ENCODE data around the gene FSTL5.
"Not testable (repeated sequence)": the region's sequence is repeated elsewhere in the genome, so short reads cannot be mapped to it uniquely, and the experiment has no call there.

FSTL5 gene

DNA sequence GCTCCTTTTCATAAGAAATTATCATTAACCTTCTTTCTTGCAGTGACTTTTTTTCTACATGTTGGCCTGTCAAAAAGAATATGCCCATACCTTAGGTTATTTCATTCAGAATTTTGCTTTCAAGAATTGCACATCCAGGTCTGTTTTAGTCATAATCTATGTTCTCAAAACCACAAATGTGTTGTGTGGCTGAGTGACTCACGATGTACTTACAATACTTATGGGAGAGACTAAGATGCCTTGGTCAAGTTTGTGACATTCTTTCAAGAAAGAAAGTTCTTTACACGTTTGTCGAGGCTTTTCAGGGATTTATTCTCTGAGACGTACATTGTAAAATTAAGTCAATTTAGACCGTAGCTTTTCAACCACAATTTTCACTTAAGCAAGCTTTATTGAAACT, 396.7 kb downstream of the FSTL5 start:
- H3K9me3 ChIP-seq (ENCODE audit: insufficient read depth, low read length), result no peaks in the 10 kb centered on the region
- no peaks in the 10 kb centered on the region for H3K4me1 ChIP-seq (ENCODE audit: insufficient read depth, insufficient read length)
- H3K36me3 ChIP-seq (ENCODE audit: insufficient read depth, insufficient read length, low read length), result no peaks in the 10 kb centered on the region
- no peak overlapping the region for H3K9ac ChIP-seq (ENCODE audit: insufficient read length, low read depth)
- H3K27me3 ChIP-seq (ENCODE audit: insufficient read depth, insufficient read length), result no peaks in the 10 kb centered on the region
- H3K4me3 ChIP-seq (ENCODE audit: insufficient read length, low read depth), result no peak overlapping the region
- no peak for DNase-seq (ENCODE audit: low read depth, low spot score)
- no peak for TF ChIP-seq SUZ12 (IDR thresholded peaks at IDR 0.05; ENCODE audit: extremely low read depth, insufficient read depth, insufficient read length)
- TF ChIP-seq ZNF274 (IDR thresholded peaks at IDR 0.05; ENCODE audit: low read depth, low read length), result no peak
- no peak for TF ChIP-seq YY1 (IDR thresholded peaks at IDR 0.05; ENCODE audit: insufficient read depth, insufficient read length)

DNA sequence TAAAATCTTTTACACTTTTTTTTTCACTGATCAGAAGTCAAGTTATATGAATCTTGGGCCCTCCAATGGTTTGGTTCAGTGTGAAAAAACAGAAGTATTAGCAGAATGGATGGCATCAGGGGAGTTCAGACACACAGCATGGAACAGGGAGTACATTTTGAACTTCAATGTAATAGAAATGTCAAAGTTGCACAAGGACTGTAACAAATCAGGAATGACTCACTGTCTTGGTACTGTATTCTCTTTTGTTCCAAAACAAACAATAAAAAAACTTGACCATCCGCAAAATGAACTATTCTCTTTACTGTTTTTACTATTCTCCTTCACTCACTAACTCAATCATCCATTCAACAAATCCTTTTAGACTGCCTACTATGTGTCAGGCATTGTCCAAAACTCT, 401.0 kb downstream of the FSTL5 start:
- TF ChIP-seq ZNF274 (IDR thresholded peaks at IDR 0.05; ENCODE audit: low read depth, low read length), result no peak
- no peak for TF ChIP-seq SUZ12 (IDR thresholded peaks at IDR 0.05; ENCODE audit: extremely low read depth, insufficient read depth, insufficient read length)
- TF ChIP-seq YY1 (IDR thresholded peaks at IDR 0.05; ENCODE audit: insufficient read depth, insufficient read length), result no peak
- Histone ChIP-seq H3K27me3 (ENCODE audit: insufficient read depth, insufficient read length) (no peaks in the 10 kb centered on the region), H3K9ac (ENCODE audit: insufficient read length, low read depth) (no peak overlapping the region), H3K4me1 (ENCODE audit: insufficient read depth, insufficient read length) (no peaks in the 10 kb centered on the region), H3K36me3 (ENCODE audit: insufficient read depth, insufficient read length, low read length) (no peaks in the 10 kb centered on the region), H3K9me3 (ENCODE audit: insufficient read depth, low read length) (no peaks in the 10 kb centered on the region), H3K4me3 (ENCODE audit: insufficient read length, low read depth) (no peak overlapping the region)
- no peak for DNase-seq (ENCODE audit: low read depth, low spot score)

DNA sequence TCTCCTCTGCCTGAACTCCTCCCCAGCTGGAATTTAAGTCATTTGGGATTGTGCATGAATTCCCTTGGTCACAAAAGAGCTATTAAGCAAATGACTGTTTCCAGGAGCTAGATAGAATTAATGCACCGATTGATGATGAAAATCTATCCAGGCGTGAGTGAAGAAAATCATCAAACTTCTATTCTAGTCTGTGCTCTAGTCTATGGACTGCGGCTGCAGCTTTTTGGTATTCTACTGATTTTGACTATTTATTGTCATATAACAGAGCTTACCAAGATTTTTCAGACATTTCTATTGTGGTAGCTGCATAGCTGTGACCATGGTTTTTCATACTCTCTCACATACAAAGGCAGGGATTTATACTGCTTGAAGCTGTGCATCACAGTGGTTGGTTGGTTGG, 403.8 kb downstream of the FSTL5 start:
- Histone ChIP-seq H3K27me3 (ENCODE audit: insufficient read depth, insufficient read length) (no peaks in the 10 kb centered on the region), H3K36me3 (ENCODE audit: insufficient read depth, insufficient read length, low read length) (no peaks in the 10 kb centered on the region), H3K4me3 (ENCODE audit: insufficient read length, low read depth) (no peak overlapping the region), H3K4me1 (ENCODE audit: insufficient read depth, insufficient read length) (no peaks in the 10 kb centered on the region), H3K9ac (ENCODE audit: insufficient read length, low read depth) (no peak overlapping the region), H3K9me3 (ENCODE audit: insufficient read depth, low read length) (no peaks in the 10 kb centered on the region)
- DNase-seq (ENCODE audit: low read depth, low spot score), result no peak
- no peak for TF ChIP-seq ZNF274 (IDR thresholded peaks at IDR 0.05; ENCODE audit: low read depth, low read length)
- TF ChIP-seq YY1 (IDR thresholded peaks at IDR 0.05; ENCODE audit: insufficient read depth, insufficient read length), result no peak
- no peak for TF ChIP-seq SUZ12 (IDR thresholded peaks at IDR 0.05; ENCODE audit: extremely low read depth, insufficient read depth, insufficient read length)

DNA sequence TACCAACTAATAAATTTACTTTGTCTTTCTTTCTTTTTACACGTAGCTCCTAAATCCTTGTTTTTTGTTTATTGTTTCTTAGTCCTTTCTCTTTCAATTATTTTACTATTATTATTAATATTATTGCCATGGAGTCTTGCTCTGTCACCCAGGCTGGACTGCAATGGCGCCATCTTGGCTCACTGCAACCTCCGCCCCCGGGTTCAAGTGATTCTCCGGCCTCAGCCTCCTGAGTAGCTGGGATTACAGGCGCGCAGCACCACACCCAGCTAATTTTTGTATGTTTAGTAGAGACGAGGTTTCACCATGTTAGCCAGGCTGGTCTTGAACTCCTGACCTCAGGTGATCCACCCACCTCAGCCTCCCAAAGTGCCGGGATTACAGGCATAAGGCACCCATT, 405.4 kb downstream of the FSTL5 start:
- H3K4me3 ChIP-seq (ENCODE audit: insufficient read length, low read depth); H3K9me3 ChIP-seq (ENCODE audit: insufficient read depth, low read length); H3K36me3 ChIP-seq (ENCODE audit: insufficient read depth, insufficient read length, low read length); DNase-seq (ENCODE audit: low read depth, low spot score); H3K27me3 ChIP-seq (ENCODE audit: insufficient read depth, insufficient read length); H3K4me1 ChIP-seq (ENCODE audit: insufficient read depth, insufficient read length); H3K9ac ChIP-seq (ENCODE audit: insufficient read length, low read depth): not testable (repeated sequence)

DNA sequence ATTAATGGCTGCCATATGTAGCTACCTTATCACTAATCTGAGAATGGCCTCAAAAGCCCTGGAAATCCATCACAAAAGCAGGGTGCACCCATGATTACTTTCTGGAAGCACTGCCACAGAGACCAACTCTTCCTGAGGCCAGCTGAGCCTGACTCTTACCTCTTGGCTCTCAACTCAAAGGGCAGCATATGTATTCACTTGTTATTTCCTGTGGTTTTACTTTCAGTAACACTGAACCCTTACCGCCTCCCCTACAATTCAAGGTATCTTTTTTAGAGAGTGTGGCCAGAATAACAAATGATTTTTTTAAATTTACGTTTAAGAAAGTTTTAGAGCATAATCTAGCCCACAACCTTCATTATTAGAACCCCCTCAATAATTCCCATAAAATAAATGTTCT, 434.9 kb downstream of the FSTL5 start:
- Histone ChIP-seq H3K36me3 (ENCODE audit: insufficient read depth, insufficient read length, low read length) (no peaks in the 10 kb centered on the region), H3K4me1 (ENCODE audit: insufficient read depth, insufficient read length) (no peaks in the 10 kb centered on the region), H3K27me3 (ENCODE audit: insufficient read depth, insufficient read length) (no peaks in the 10 kb centered on the region), H3K9ac (ENCODE audit: insufficient read length, low read depth) (no peak overlapping the region), H3K9me3 (ENCODE audit: insufficient read depth, low read length) (no peaks in the 10 kb centered on the region), H3K4me3 (ENCODE audit: insufficient read length, low read depth) (no peak overlapping the region)
- no peak for DNase-seq (ENCODE audit: low read depth, low spot score)
- TF ChIP-seq YY1 (IDR thresholded peaks at IDR 0.05; ENCODE audit: insufficient read depth, insufficient read length) (no peak), SUZ12 (IDR thresholded peaks at IDR 0.05; ENCODE audit: extremely low read depth, insufficient read depth, insufficient read length) (no peak), ZNF274 (IDR thresholded peaks at IDR 0.05; ENCODE audit: low read depth, low read length) (no peak)

DNA sequence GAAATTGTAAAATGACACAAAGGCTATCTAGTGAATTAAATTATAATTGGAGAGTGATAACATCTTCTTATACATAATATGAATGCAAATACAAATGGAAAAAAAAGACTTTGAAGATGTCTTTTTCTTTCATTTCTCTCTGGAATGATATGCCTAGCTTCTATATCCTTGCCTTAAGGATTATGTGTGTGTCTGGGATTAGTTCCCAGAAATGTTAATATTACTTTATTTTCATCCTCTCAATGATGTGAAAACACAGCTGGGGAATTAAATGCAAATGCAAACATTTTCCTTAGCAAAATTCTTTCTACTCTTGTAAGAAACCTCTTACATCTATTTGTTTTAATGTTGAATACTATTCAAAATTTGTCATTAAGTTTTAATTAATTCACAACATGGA, 441.9 kb downstream of the FSTL5 start:
- TF ChIP-seq SUZ12 (IDR thresholded peaks at IDR 0.05; ENCODE audit: extremely low read depth, insufficient read depth, insufficient read length) (no peak), ZNF274 (IDR thresholded peaks at IDR 0.05; ENCODE audit: low read depth, low read length) (no peak), YY1 (IDR thresholded peaks at IDR 0.05; ENCODE audit: insufficient read depth, insufficient read length) (no peak)
- H3K36me3 ChIP-seq (ENCODE audit: insufficient read depth, insufficient read length, low read length), result no peaks in the 10 kb centered on the region
- H3K4me1 ChIP-seq (ENCODE audit: insufficient read depth, insufficient read length), result no peaks in the 10 kb centered on the region
- no peaks in the 10 kb centered on the region for H3K27me3 ChIP-seq (ENCODE audit: insufficient read depth, insufficient read length)
- H3K4me3 ChIP-seq (ENCODE audit: insufficient read length, low read depth), result no peak overlapping the region
- no peaks in the 10 kb centered on the region for H3K9me3 ChIP-seq (ENCODE audit: insufficient read depth, low read length)
- no peak overlapping the region for H3K9ac ChIP-seq (ENCODE audit: insufficient read length, low read depth)
- no peak for DNase-seq (ENCODE audit: low read depth, low spot score)

DNA sequence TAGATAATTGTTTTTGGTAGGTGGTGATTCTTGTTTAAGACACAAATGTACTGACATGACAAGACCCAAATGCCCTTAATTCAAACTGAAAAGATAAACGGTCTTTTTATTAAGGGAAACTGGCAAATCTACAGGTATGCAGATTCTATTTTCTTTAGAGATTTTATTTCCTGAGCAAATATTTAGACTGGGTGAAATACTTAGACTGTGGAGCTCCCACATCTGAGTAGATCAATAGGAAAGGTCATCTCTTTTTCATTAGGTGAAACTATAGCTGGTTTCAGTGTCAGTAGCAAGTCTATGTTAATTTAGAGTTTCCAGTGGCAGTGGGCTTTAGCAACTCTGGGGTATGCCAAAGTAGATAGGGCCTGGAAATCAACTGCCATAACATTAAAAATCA, 446.7 kb downstream of the FSTL5 start:
- no peak overlapping the region for H3K9ac ChIP-seq (ENCODE audit: insufficient read length, low read depth)
- H3K36me3 ChIP-seq (ENCODE audit: insufficient read depth, insufficient read length, low read length), result no peaks in the 10 kb centered on the region
- no peak overlapping the region for H3K4me3 ChIP-seq (ENCODE audit: insufficient read length, low read depth)
- TF ChIP-seq YY1 (IDR thresholded peaks at IDR 0.05; ENCODE audit: insufficient read depth, insufficient read length) (no peak), SUZ12 (IDR thresholded peaks at IDR 0.05; ENCODE audit: extremely low read depth, insufficient read depth, insufficient read length) (no peak), ZNF274 (IDR thresholded peaks at IDR 0.05; ENCODE audit: low read depth, low read length) (no peak)
- H3K9me3 ChIP-seq (ENCODE audit: insufficient read depth, low read length), result no peaks in the 10 kb centered on the region
- H3K27me3 ChIP-seq (ENCODE audit: insufficient read depth, insufficient read length), result no peaks in the 10 kb centered on the region
- H3K4me1 ChIP-seq (ENCODE audit: insufficient read depth, insufficient read length), result no peaks in the 10 kb centered on the region
- no peak for DNase-seq (ENCODE audit: low read depth, low spot score)

DNA sequence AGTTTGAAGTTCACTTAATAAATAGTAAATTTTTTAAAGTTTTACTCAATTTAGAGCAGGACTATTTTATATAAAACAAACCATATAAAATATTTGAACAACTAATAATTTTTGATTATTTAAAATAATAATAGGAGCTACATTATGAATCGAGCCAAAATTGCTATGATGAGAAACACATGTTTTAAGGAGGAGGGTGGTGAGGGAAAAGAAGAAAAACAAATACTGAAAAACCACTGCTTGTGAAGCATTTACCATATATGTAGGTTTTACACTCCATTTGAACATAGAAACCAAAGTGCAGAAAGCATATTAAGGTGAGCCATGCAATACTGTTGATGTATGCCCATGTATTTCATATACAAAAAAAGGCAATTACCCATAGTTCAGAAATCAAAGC, 448.9 kb downstream of the FSTL5 start:
- no peaks in the 10 kb centered on the region for H3K9me3 ChIP-seq (ENCODE audit: insufficient read depth, low read length)
- no peaks in the 10 kb centered on the region for H3K4me1 ChIP-seq (ENCODE audit: insufficient read depth, insufficient read length)
- H3K4me3 ChIP-seq (ENCODE audit: insufficient read length, low read depth), result no peak overlapping the region
- no peak for TF ChIP-seq SUZ12 (IDR thresholded peaks at IDR 0.05; ENCODE audit: extremely low read depth, insufficient read depth, insufficient read length)
- TF ChIP-seq YY1 (IDR thresholded peaks at IDR 0.05; ENCODE audit: insufficient read depth, insufficient read length), result no peak
- TF ChIP-seq ZNF274 (IDR thresholded peaks at IDR 0.05; ENCODE audit: low read depth, low read length), result no peak
- H3K27me3 ChIP-seq (ENCODE audit: insufficient read depth, insufficient read length), result no peaks in the 10 kb centered on the region
- no peak overlapping the region for H3K9ac ChIP-seq (ENCODE audit: insufficient read length, low read depth)
- no peaks in the 10 kb centered on the region for H3K36me3 ChIP-seq (ENCODE audit: insufficient read depth, insufficient read length, low read length)
- no peak for DNase-seq (ENCODE audit: low read depth, low spot score)
